GM18499 (cell line): ENCODE results near the gene MBIP.

Source experiments
- ATAC-seq: cut with Tn5 transposase; IDR thresholded peaks from one replicate; pipeline ENCODE4 v1.9.1; 2021; ENCODE audit warnings: moderate number of reproducible peaks; ENCODE audit not compliant: insufficient read depth, unreplicated experiment

The MBIP gene

DNA sequence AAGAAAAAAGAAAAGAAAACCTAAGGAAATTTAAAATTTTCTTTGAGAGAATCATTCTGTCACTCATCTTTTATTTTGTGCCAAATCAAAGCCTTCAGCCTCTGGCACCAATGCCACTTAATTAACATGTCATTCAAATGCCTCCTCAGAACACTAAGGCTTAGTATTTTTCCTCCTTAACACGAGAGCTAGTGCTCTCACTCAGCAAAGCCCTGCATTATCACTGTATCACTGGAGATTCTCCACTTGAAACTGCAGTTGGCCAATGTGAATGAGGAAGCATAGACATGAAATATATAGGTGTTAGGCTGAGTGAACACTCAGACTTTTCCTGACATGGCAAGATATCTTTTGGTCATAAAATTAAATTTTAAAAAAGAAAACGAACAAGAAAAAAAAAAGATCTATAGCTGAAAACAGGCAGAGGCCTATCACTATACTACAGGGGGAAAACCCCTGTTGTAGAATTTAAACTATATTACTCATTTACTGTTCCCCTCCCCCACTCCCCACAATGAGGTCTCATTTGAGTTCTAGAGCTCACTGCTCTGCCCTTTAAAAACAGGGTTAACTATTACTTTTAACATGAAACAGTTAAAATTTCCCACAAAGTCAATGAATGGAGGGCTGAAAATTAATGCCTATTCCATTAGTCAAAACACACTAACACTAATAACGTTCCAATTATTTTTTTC is 5.1 kb downstream of the MBIP start:
- ATAC-seq = peak; percentile 50

DNA sequence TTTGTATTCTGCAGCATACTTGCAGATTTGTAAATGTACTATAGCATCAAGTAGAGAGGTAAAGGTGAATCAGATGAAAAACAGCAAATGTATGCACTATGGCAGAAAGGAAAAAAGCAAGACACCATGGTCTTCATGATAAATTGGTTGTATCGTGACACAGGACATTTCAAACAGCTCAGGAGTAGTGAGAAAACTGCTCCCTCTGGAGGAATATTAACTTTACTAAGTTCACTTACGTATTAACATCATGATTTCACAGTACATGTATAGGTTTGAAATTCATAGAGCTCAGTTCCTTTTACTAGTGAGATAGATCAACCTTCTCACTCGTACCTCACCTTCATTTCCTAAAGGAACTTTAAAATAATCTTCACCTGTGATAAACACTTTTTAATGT is 6.5 kb downstream of the MBIP start:
- no peak for ATAC-seq

- ATAC-seq = no peak
These were observed 7.2 kb downstream of the MBIP start for GRCh38 chr14:36313206-36313605.

DNA sequence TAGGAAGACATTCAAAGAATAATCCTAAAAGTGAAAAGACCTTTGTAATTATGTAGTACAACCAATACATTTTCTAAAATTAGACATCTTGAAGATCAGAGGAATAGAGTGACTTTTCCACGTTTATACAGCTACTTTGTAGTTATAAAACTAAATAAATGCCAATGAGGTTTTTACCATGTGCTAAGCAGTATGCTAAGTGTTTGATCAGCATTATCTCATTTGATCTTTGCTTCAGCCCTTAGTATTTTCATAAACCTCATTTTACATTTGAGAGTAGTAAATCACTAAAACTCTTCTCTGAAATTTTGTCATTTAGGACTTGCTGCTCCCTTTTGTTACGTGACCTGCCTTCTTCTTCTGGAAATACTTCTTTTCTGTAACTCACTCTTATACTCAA is 13.6 kb downstream of the MBIP start:
- ATAC-seq = no peak

DNA sequence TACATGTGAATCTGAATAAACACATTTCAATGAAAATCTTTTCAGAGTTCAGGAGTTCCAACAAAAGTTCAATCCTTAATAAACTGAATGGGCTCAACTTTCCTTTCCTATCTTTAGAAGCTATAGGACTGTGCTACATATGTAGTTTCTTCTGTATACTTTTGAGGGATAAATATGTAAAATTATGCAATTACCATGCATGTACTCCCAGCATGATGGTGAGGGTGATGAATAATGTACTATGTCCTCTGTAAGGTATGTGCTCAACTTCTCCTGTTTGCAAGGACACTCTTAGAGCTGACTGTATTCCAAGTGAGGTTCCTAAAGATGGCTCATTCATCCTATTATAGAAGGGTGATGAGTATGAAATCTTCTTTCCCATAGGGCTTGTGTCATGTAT is 15.5 kb downstream of the MBIP start:
- no peak for ATAC-seq

DNA sequence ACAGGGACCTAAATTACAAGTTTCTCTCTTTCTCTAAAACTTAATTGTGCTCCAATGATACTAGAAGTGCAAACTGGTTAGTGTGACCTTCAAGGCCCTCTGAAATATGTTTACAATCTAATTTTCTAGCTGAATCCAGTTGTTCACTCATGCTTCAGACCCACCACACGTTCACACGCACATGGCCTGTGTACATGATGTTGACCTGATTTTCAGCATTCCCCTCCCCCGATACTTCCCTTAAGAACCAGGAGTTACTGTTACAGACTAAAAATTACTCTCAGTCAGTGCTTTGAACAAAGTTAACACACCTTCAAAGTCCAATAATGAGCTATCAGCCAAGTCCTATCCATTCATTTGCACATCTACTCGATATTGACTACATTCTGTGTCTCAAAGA is 16.5 kb downstream of the MBIP start:
- no peak for ATAC-seq

GRCh38 chr14:36302823-36303222 is 17.6 kb downstream of the MBIP start:
- no peak for ATAC-seq

- ATAC-seq = no peak
These were observed 19.3 kb downstream of the MBIP start for GRCh38 chr14:36301159-36301558.

- no peak for ATAC-seq
These were observed 20.1 kb downstream of the MBIP start for GRCh38 chr14:36300337-36300736.

GRCh38 chr14:36295642-36296627 is 24.5 kb downstream of the MBIP start:
- no peak for ATAC-seq

DNA sequence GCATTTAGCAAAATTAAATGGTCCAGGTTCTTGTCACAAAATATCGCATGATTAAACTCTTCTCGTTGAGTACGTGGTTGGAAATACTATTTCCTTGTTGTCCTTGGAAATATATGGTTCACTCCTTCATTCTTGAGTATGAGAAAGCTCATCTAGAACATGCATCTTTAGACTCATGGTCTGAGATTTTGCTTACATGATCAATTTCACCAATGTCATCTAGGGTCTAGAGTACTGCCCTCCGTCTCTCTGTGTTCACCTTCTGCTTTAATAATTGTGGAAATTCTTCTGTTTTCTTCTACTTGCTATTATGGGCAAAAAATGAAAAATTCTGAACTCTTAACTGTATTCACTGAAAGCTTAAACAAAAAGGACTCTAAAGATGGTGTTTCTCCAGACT is 25.9 kb downstream of the MBIP start:
- no peak for ATAC-seq

DNA sequence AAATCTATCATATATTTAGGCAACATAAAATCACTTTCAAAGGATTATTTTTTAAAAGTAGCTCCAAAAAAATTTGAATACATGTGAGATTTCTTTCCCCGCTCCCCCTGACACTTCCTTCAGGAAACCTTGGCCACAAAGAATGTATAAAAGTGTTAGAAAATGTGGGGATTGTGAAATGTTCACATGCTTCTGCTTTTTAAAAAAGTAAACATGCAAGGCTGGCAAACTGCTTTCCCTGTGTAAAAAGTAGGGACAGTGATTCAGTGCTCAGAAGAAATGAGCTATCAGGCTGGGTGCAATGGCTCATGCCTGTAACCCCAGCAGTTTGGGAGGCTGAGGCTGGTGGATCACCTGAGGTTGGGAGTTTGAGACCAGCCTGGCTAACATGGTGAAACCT is 26.6 kb downstream of the MBIP start:
- no peak for ATAC-seq

GRCh38 chr14:36289954-36290353 is 30.5 kb downstream of the MBIP start:
- ATAC-seq = no peak

DNA sequence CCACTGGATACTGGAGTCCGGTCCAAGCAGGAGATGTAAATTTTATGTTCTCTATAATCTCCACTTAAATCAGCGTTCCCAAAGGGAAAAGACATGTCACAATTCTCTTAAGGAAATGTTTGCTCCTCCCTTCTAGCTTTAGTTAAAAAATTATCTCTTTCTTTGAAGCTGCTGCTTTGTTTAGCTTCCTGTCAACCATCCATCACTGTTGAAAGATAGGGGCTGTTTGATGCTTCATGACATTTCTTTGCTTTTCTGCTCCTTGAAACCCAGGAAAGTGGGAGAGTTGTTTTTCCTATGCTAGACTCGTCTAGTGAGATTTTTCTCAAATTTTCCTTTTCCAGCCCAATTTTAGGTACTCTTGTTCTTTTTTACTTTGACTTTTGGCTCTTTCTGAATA is 31.9 kb downstream of the MBIP start:
- ATAC-seq = no peak

DNA sequence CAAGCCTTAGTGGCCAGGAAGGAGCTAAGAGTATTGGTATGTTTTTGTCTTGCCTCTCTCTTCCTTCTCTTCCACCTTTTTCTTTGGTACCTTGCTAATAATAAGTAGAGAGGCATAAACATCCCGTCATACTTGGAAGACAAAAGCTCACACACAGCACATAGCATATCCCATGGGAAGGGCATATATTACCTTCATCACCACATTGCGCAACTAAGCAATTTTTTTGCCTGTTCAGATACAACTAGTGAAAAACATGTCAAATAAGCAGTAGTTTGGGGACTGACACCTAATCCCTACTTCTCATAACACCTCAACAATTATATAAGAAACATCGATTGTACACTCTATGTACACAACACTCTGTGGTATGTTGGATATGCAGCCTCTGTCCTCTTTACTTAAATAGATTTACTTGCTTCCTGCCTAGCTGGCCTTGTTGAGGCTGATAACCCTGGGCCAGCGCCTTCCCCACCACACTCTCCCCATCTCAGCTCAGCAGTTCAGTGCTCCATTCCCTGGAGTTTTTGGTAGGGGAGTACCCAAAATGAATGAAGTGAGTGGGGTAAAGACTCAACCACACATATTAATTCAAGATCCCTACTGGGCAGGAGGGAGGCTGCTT is 35.4 kb downstream of the MBIP start:
- ATAC-seq = no peak

GRCh38 chr14:36281309-36281708 is 39.1 kb downstream of the MBIP start:
- ATAC-seq = no peak

DNA sequence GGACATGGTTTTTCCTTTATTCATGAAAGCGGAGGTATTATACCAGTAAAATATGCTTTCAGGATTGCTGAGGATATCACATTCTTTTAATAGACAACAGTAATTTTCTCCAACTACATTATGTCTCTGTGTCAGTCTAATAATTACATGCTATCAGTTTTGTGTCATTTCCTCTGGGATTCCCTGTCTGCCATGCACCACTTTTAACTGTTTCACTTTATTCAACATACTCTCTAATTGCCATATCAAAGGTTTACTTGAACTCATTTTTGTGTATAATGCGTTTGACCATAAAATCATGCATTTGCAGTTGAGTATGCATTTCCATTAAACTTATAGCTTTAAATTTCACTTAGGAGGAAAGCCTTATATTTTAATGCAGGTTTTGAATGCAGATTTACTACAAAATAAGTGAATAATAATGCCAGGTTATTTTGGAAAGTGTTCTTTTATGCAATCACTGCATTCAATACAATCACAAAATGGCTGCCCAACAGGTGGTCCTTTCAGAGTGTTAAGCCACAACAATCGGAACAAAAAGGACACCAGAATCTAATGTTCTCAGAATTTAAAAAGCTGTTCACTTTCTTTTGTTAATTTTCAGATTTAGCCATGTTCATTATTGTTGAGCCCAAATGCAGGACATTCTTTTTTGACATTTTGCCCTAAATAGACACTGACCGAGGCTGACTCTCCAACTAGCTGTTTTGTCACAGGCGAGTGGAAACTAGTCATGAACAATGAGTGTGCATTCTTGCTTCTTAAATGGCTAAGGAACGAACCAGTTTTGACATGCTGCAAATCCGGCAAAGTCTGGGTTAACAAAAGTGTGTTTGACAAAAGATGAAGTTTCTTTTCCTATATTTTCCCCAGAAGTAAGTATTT is 40.9 kb downstream of the MBIP start:
- ATAC-seq = no peak

DNA sequence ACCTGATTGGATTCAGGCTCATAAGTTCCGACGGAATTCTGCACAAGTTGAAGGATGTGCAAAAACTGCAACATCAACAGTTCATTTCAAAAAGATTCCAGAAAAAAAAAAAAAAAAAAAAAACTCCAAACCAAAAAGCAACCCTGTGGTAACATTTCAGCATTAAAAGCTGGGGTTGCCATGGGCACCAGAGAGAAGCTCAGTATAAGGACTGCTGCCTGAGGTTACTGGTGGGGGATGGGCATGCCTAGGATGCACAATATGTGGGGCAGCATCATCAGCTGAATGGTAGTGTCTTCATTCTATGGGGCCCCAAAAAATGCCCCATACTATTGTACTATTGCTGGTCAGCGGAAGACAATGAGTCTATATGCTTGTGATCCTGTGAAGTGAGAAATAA is 44.7 kb downstream of the MBIP start:
- no peak for ATAC-seq

- ATAC-seq = no peak
These were observed 48.2 kb downstream of the MBIP start for GRCh38 chr14:36271939-36272907.
